Cardiac ventricle fibroblast (primary cell): Measurements from ENCODE around the gene MYRIP. TPM values are rescaled to one million over a fixed set of nuclear protein-coding genes. Genes with fewer than 3 reads are reported as not detected.

Experiments used
- total RNA-seq: library from RNA; depleted of rRNA; stranded (reverse); fragments of >200 nt; gene quantifications from 2 replicates; pipeline ENCODE4 v1.2.3, GENCODE V29; 2015

The MYRIP gene
- 0.12 and 0.34 TPM in 2 replicates for total RNA-seq

GRCh38 chr3:39809181-39809994 lies at the start of gene MYRIP:
Gene MYRIP, plus strand, starts transcription at chr3:39809609. Its CDS starts 91,208 bp downstream, at chr3:39900817.

GRCh38 chr3:40309418-40309924 lies 500.1 kb downstream of the MYRIP start, which contains the start of gene EIF1B:
Gene EIF1B, plus strand, starts transcription at chr3:40309707. Its CDS starts 235 bp downstream, at chr3:40309942.

